ENCODE data around the gene HSD17B10. TPM values are rescaled to one million over a fixed set of nuclear protein-coding genes. Genes with fewer than 3 reads are reported as not detected.
A peak's percentile ranks its signal among the peaks of the same experiment; 100 is the strongest.
"Not testable (repeated sequence)": the region's sequence is repeated elsewhere in the genome, so short reads cannot be mapped to it uniquely, and the experiment has no call there.

HSD17B10 gene
- total RNA-seq, 4 donors from 2014 or later: 68.1 to 137 (median 86.0) TPM

DNA sequence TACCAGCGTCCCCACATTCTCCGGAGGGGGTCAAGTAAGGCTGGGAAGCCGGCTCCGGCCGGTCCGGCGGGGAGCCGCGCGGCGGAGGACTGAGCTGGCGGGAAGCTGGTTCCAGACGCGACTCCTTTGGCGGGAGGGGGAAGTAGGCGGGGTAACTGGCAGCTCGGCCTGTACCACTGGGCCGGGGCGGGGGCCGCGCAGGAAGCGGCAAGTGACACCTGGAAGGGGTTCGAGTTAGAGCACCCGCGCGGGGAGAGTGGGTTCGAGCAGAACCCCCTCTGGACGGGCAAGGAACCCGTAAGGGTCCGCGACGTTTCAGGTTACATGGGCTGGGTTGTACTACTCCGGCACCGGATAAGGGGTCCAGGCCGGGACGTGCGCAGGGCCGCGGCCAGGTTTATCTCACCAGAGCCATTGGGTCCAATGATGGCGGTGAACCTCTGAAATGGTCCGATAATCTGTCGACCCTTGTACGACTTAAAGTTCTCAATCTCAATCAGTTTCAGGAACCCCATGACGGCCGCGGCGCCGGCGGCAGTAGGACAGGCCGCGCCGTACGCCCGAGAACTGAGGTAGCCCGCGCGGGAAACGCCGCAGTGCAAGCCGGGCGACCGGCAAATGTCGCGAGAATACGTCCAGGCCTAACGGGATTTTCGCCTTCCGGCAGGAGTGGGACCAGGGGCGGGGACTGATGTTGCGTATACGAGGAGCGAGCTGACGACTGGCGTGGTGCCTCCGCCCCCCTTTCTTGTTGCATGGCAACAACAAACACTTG, 11.9 kb downstream of the HSD17B10 start, which contains the start of gene SMC1A:
Gene SMC1A, minus strand, starts transcription at position 569 of the 775 bp plus-strand sequence. Its CDS starts 54 bp downstream, at position 515.
- TF ChIP-seq EP300 (IDR thresholded peaks at IDR 0.05) (peak; percentile 59 to 85), POLR2A (IDR thresholded peaks at IDR 0.05) (peak in 1 of 2 donors; percentile 74)
- TF ChIP-seq, protein P1, sequence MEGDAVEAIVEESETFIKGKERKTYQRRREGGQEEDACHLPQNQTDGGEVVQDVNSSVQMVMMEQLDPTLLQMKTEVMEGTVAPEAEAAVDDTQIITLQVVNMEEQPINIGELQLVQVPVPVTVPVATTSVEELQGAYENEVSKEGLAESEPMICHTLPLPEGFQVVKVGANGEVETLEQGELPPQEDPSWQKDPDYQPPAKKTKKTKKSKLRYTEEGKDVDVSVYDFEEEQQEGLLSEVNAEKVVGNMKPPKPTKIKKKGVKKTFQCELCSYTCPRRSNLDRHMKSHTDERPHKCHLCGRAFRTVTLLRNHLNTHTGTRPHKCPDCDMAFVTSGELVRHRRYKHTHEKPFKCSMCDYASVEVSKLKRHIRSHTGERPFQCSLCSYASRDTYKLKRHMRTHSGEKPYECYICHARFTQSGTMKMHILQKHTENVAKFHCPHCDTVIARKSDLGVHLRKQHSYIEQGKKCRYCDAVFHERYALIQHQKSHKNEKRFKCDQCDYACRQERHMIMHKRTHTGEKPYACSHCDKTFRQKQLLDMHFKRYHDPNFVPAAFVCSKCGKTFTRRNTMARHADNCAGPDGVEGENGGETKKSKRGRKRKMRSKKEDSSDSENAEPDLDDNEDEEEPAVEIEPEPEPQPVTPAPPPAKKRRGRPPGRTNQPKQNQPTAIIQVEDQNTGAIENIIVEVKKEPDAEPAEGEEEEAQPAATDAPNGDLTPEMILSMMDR (IDR thresholded peaks at IDR 0.05): peak in 2 of 5 experiments; percentile 20 to 32
- H3K4me3 ChIP-seq: peak within 1 kb of the TSS; percentile 65 to 82 (median 72)
- H3K36me3 ChIP-seq: no peaks in the 10 kb centered on the region
- H3K27ac ChIP-seq: peak within 1 kb of the TSS; percentile 87 to 94 (median 92)
- H3K4me1 ChIP-seq: peaks cover 0 to 24% (median 12%) of the 10 kb centered on the region in 4 donors
- WGBS, 2 donors: 2 to 5% methylated on average over 4 to 68 of the region's 75 CpGs
- peak; percentile 84 to 87 for DNase-seq (ENCODE audit: low spot score in 2 of 2)
- H3K9me3 ChIP-seq: no peaks in the 10 kb centered on the region
- no peaks in the 10 kb centered on the region for H3K27me3 ChIP-seq

DNA sequence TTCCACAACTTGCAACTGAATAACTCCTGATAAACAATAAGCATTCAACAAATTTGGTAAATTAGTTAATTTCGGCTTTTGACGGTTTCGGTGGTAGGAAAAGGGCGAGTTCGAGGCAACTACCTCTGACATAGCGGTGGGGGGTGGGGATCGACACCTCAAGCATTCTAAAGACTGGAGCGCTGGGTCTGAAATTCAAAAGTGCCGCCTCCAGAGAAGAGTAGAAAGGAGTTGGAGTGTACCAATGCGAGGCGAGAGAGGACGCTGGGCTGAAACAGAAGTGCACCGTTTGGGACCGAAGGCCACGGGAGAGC, 12.4 kb downstream of the HSD17B10 start:
- Histone ChIP-seq H3K4me1 (peaks cover 0 to 24% (median 12%) of the 10 kb centered on the region in 4 donors), H3K4me3 (peak overlapping the region; percentile 65 to 82 (median 72)), H3K27me3 (no peaks in the 10 kb centered on the region), H3K36me3 (no peaks in the 10 kb centered on the region), H3K27ac (peak overlapping the region; percentile 87 to 94 (median 92)), H3K9me3 (no peaks in the 10 kb centered on the region)
- DNase-seq (ENCODE audit: low spot score in 2 of 2): no peak
- WGBS, 2 donors: 1 to 9% methylated on average over 15 of the region's 15 CpGs
- TF ChIP-seq, protein P1 (IDR thresholded peaks at IDR 0.05): no peak
- TF ChIP-seq POLR2A (IDR thresholded peaks at IDR 0.05) (no peak), EP300 (IDR thresholded peaks at IDR 0.05) (no peak)

DNA sequence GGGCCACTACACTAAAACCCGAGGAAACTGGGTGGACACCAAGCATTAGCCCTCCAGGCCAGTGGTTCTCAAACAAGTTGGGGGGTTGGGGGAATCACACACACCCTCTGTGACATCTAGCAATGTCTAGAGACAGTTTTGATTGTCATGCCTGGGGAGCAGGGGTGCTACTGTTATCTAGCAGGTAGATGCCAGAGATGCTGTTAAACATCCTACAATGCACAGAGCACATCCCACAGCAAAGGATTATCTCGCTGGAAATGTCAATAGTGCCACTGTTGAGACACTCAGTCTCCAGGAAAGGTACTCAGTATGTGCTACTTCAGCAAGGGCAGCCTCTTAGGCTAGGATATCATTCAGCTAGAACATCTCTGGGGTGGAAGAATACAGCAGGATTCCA, 13.0 kb downstream of the HSD17B10 start:
- DNase-seq (ENCODE audit: low spot score in 2 of 2): no peak
- Histone ChIP-seq H3K9me3 (no peaks in the 10 kb centered on the region), H3K4me3 (peak overlapping the region in 3 of 4 donors; percentile 65 to 82 (median 67)), H3K36me3 (no peaks in the 10 kb centered on the region), H3K27me3 (no peaks in the 10 kb centered on the region), H3K27ac (peak overlapping the region in 1 of 4 donors; percentile 94), H3K4me1 (peaks cover 0 to 24% (median 12%) of the 10 kb centered on the region in 4 donors)
- 20 to 34% methylated on average over 1 to 2 of the region's 2 CpGs for WGBS, 2 donors
- TF ChIP-seq POLR2A (IDR thresholded peaks at IDR 0.05): no peak
- TF ChIP-seq, protein P1 (IDR thresholded peaks at IDR 0.05): no peak
- TF ChIP-seq EP300 (IDR thresholded peaks at IDR 0.05): no peak

DNA sequence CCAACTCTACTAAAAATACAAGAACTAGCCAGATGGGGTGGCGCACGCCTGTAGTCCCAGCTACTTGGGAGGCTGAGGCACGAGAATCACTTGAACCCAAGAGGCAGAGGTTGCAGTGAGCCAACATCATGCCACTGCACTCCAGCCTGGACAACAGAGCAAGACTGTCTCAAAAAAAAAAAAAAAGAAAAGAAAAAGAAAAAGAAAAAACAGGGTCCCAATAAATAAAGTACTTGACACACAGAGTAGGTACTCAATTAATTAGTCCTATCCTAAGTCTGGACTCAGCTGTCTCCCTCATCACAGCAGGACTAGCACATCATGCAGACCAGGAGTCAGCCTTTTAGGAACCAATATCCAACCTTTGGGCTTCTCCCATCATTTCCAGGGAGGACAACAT, 13.8 kb downstream of the HSD17B10 start:
- not testable (repeated sequence) for DNase-seq (ENCODE audit: low spot score in 2 of 2); H3K36me3 ChIP-seq; H3K4me3 ChIP-seq; H3K27me3 ChIP-seq; H3K27ac ChIP-seq; H3K9me3 ChIP-seq
- WGBS, 2 donors: 95 to 96% methylated on average over 3 of the region's 3 CpGs
- peaks cover 0 to 24% (median 12%) of the 10 kb centered on the region in 4 donors for H3K4me1 ChIP-seq

DNA sequence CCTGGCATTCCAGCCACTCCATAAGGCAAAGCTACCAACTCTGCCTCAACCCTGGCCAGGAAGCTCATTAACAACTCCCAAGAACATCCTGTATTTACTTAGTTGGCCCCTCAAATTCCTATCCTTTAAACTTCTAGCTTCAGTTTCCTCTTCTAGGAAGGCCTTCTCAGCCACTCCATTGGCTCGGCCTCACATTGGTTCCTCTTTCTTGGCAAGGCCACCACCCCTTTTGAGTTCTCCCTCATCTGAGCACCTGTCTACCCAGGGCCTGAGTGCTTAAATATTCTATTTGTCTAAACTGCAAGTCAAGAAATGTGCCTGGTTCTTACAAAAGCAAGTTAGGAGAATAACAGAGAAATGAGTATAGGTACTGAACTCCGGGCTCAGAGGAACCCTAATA, 21.7 kb downstream of the HSD17B10 start:
- Histone ChIP-seq H3K4me1 (no peaks in the 10 kb centered on the region), H3K36me3 (peaks cover 0 to 64% (median 0%) of the 10 kb centered on the region in 3 donors), H3K27ac (no peak overlapping the region), H3K4me3 (no peak overlapping the region), H3K9me3 (no peaks in the 10 kb centered on the region), H3K27me3 (no peaks in the 10 kb centered on the region)
- DNase-seq (ENCODE audit: low spot score in 2 of 2): no peak
- TF ChIP-seq EP300 (IDR thresholded peaks at IDR 0.05): no peak
- TF ChIP-seq, protein P1 (IDR thresholded peaks at IDR 0.05): no peak
- 84 to 90% methylated on average over 2 of the region's 2 CpGs for whole genome bisulfite sequencing, 2 donors
